ENCODE results near the gene BSN. TPM values are rescaled to one million over a fixed set of nuclear protein-coding genes. Genes with fewer than 3 reads are reported as not detected.

Gene BSN
- total and polyA plus RNA-seq, 2 donors (not counting 1 experiment from before 2014, with no cell fraction given): 0.03 to 0.20 TPM

GRCh38 chr3:49664300-49664699, 110.0 kb downstream of the BSN start:
- peaks cover 3% of the 10 kb centered on the region for H3K27me3 Mint-ChIP-seq
- H3K27me3 ChIP-seq (replicated peaks in 1 of 4; ENCODE audit: control extremely low read depth in 1 of 4, control insufficient read depth in 3 of 4, insufficient read depth in 4 of 4, low read length in 3 of 4): no peaks in the 10 kb centered on the region
- H2AFZ ChIP-seq (ENCODE audit: insufficient read depth, low read depth, low read length, poor library complexity, severe bottlenecking): no peak overlapping the region
- no peak overlapping the region for H3K27ac ChIP-seq (ENCODE audit: low read length in 2 of 2)
- H3K4me3 ChIP-seq (ENCODE audit: control extremely low read depth in 1 of 5, extremely low read depth in 1 of 5, insufficient read depth in 1 of 5, low read depth in 2 of 5, low read length in 4 of 5): no peak overlapping the region
- no peak overlapping the region for H3K27ac Mint-ChIP-seq
- no peak overlapping the region for H3K4me2 ChIP-seq (replicated peaks; ENCODE audit: low read depth, low read length, poor library complexity, severe bottlenecking)
- no peak overlapping the region for H3K9ac ChIP-seq (ENCODE audit: low read length)
- H3K4me1 ChIP-seq (ENCODE audit: control insufficient read depth in 2 of 2, insufficient read depth in 2 of 2, low read length in 2 of 2): no peaks in the 10 kb centered on the region
- intact Hi-C loops (cut with micrococcal nuclease): no loop called here
- no peaks in the 10 kb centered on the region for H3K79me2 ChIP-seq (ENCODE audit: control insufficient read depth, insufficient read depth, low read length)
- no peaks in the 10 kb centered on the region for H3K9me3 Mint-ChIP-seq (ENCODE audit: insufficient read depth)
- H3K4me3 Mint-ChIP-seq: no peak overlapping the region
- 94% methylated on average over 11 of the region's 11 CpGs for whole genome bisulfite sequencing (ENCODE audit: insufficient coverage)
- DNase-seq (no peak), ATAC-seq (ENCODE audit: low read depth) (no peak)
- no peaks in the 10 kb centered on the region for H3K4me1 Mint-ChIP-seq
- no peaks in the 10 kb centered on the region for H4K20me1 ChIP-seq (ENCODE audit: control insufficient read depth, insufficient read depth, low read length, poor library complexity, severe bottlenecking)
- ChIA-PET POLR2A (no interaction called here), CTCF (no interaction called here)
- H3K36me3 ChIP-seq (replicated peaks in 1 of 2; ENCODE audit: control extremely low read depth in 1 of 2, control insufficient read depth in 1 of 2, extremely low read depth in 1 of 2, insufficient read depth in 2 of 2, low read length in 1 of 2): no peaks in the 10 kb centered on the region
- no peaks in the 10 kb centered on the region for H3K9me3 ChIP-seq (ENCODE audit: control extremely low read depth in 1 of 3, control insufficient read depth in 2 of 3, insufficient read depth in 1 of 3, low read length in 2 of 3)
- no peak for TF ChIP-seq EZH2 (IDR thresholded peaks at IDR 0.05; ENCODE audit: borderline replicate concordance, insufficient read depth, low read depth, low read length, poor library complexity, severe bottlenecking)
- TF ChIP-seq CTCF (IDR thresholded peaks at IDR 0.05): no peak

- Mint-ChIP-seq H3K4me1 (no peaks in the 10 kb centered on the region), H3K27me3 (peaks cover 3% of the 10 kb centered on the region), H3K4me3 (no peak overlapping the region), H3K9me3 (ENCODE audit: insufficient read depth) (no peaks in the 10 kb centered on the region), H3K27ac (no peak overlapping the region)
- no peak overlapping the region for H2AFZ ChIP-seq (ENCODE audit: insufficient read depth, low read depth, low read length, poor library complexity, severe bottlenecking)
- H3K27me3 ChIP-seq (replicated peaks in 1 of 4; ENCODE audit: control extremely low read depth in 1 of 4, control insufficient read depth in 3 of 4, insufficient read depth in 4 of 4, low read length in 3 of 4): no peaks in the 10 kb centered on the region
- no peaks in the 10 kb centered on the region for H4K20me1 ChIP-seq (ENCODE audit: control insufficient read depth, insufficient read depth, low read length, poor library complexity, severe bottlenecking)
- H3K9ac ChIP-seq (ENCODE audit: low read length): no peak overlapping the region
- H3K4me1 ChIP-seq (ENCODE audit: control insufficient read depth in 2 of 2, insufficient read depth in 2 of 2, low read length in 2 of 2): no peaks in the 10 kb centered on the region
- intact Hi-C loops (cut with micrococcal nuclease): no loop called here
- H3K36me3 ChIP-seq (replicated peaks in 1 of 2; ENCODE audit: control extremely low read depth in 1 of 2, control insufficient read depth in 1 of 2, extremely low read depth in 1 of 2, insufficient read depth in 2 of 2, low read length in 1 of 2): no peaks in the 10 kb centered on the region
- DNase-seq: no peak
- POLR2A ChIA-PET: no interaction called here
- 84% methylated on average over 3 of the region's 6 CpGs for WGBS (ENCODE audit: insufficient coverage)
- no peak overlapping the region for H3K4me3 ChIP-seq (ENCODE audit: control extremely low read depth in 1 of 5, extremely low read depth in 1 of 5, insufficient read depth in 1 of 5, low read depth in 2 of 5, low read length in 4 of 5)
- TF ChIP-seq CTCF (IDR thresholded peaks at IDR 0.05): no peak
- no peak for TF ChIP-seq EZH2 (IDR thresholded peaks at IDR 0.05; ENCODE audit: borderline replicate concordance, insufficient read depth, low read depth, low read length, poor library complexity, severe bottlenecking)
- no peaks in the 10 kb centered on the region for H3K9me3 ChIP-seq (ENCODE audit: control extremely low read depth in 1 of 3, control insufficient read depth in 2 of 3, insufficient read depth in 1 of 3, low read length in 2 of 3)
- H3K4me2 ChIP-seq (replicated peaks; ENCODE audit: low read depth, low read length, poor library complexity, severe bottlenecking): no peak overlapping the region
- H3K27ac ChIP-seq (ENCODE audit: low read length in 2 of 2): no peak overlapping the region
- H3K79me2 ChIP-seq (ENCODE audit: control insufficient read depth, insufficient read depth, low read length): no peaks in the 10 kb centered on the region
- ATAC-seq (ENCODE audit: low read depth): no peak
- CTCF ChIA-PET: interaction anchor here (1.7 kb wide), 1 partner anchor 126 kb away, joined by 7 read pairs; no protein-coding TSS in a partner anchor
Measured at GRCh38 chr3:49665822-49666519, 111.7 kb downstream of the BSN start.
